DND-41 (cell line): ENCODE data around the gene ISG20.

ENCODE experiments used
- ATAC-seq: fragments of 200-7000 bp; cut with Tn5 transposase; 3 replicates; pipeline ENCODE4 v1.9.1; 2021; ENCODE audit warnings: low read depth; ENCODE audit not compliant: insufficient read depth
- DNase-seq: peaks from one replicate; pipeline ENCODE4 v3.0.0-alpha.2; 2020
- H2AFZ ChIP-seq: 2 replicates; pipeline ENCODE4 v1.6.0; 2012; ENCODE audit warnings: low read depth, low read length
- H3K27ac ChIP-seq: 2 replicates; pipeline ENCODE4 v1.5.1; 2012; ENCODE audit warnings: low read length, inconsistent platforms
- H3K27me3 ChIP-seq: fragments of 200-600 bp; sonication (generic); 2 replicates; pipeline ENCODE4 v1.6.0; 2012; ENCODE audit warnings: low read length, mild to moderate bottlenecking, inconsistent platforms; ENCODE audit not compliant: insufficient read depth, poor library complexity
- H3K36me3 ChIP-seq: 2 replicates; pipeline ENCODE4 v1.5.1; 2012; ENCODE audit warnings: low read length, inconsistent platforms; ENCODE audit not compliant: insufficient read depth
- H3K4me1 ChIP-seq: 2 replicates; pipeline ENCODE4 v1.5.1; 2012; ENCODE audit warnings: mild to moderate bottlenecking, low read length; ENCODE audit not compliant: insufficient read depth
- H3K4me2 ChIP-seq: 2 replicates; pipeline ENCODE4 v1.6.0; 2012; ENCODE audit warnings: mild to moderate bottlenecking, moderate library complexity, low read length, inconsistent platforms; ENCODE audit not compliant: insufficient read depth
- H3K4me3 ChIP-seq, 2 experiments: fragments of 200-600 bp in 1 of 2; shearing (Covaris generic) in 1 of 2; 2 replicates each; pipeline ENCODE4 v1.5.1; 2012 to 2016; ENCODE audit warnings: inconsistent platforms in 2 of 2, low read length in 2 of 2, mild to moderate bottlenecking in 2 of 2, low read depth in 1 of 2, moderate library complexity in 1 of 2
- H3K79me2 ChIP-seq: 2 replicates; pipeline ENCODE4 v1.6.0; 2012; ENCODE audit warnings: low read length, inconsistent platforms; ENCODE audit not compliant: insufficient read depth
- H3K9ac ChIP-seq: 2 replicates; pipeline ENCODE4 v1.6.0; 2012; ENCODE audit warnings: low read depth, mild to moderate bottlenecking, inconsistent platforms, low read length, moderate library complexity
- H3K9me3 ChIP-seq: 2 replicates; pipeline ENCODE4 v1.5.1; 2012; ENCODE audit warnings: low read length, moderate library complexity, mild to moderate bottlenecking, inconsistent platforms; ENCODE audit not compliant: insufficient read depth, severe bottlenecking
- H4K20me1 ChIP-seq: 2 replicates; pipeline ENCODE4 v1.6.0; 2012; ENCODE audit warnings: low read length; ENCODE audit not compliant: insufficient read depth
- CTCF ChIP-seq: IDR thresholded peaks from 2 replicates; pipeline ENCODE4 v1.5.1; 2012; ENCODE audit warnings: borderline replicate concordance, low read length, moderate library complexity, mild to moderate bottlenecking; ENCODE audit not compliant: poor library complexity, severe bottlenecking; ENCODE audit errors: extremely low read depth
- EZH2 ChIP-seq: IDR thresholded peaks from 3 replicates; pipeline ENCODE4 v1.6.1; 2012; ENCODE audit warnings: borderline replicate concordance, low read depth, mild to moderate bottlenecking, moderate library complexity, low read length, inconsistent platforms; ENCODE audit not compliant: severe bottlenecking

The ISG20 gene

DNA sequence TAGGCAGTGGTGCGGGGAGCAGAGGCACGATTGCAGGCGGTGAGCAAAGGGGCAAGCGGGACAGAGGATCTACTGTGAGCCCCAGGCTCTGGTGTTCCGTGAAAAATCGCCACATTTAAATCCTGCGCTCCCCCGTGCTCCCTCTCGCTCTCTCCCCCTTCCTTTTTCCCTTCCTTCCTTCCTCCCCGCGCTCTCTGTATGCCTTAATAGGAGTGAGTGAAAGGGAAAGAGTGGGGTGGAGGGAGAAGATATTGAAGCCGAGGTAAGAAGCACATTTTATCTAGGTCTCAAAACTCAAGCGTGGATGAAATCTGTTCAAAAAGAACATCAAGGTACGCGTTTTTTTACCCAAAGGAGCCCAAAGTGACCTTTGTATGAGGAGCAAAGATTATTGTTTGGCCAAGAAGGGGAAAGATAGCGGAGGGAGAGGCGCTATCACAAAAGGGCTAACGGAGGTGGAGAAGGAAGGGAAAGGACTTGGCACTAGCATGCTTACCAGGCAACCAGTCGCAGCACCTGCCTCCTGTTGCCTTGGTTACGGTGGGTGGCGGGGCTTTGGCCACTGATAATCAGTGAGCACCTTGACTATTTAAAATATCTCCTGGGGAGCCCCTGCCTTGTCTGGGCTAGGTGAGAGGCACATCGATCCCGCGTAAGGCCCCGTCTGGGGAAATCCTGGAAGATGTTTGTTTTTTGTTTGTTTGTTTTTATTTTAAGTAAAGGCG, 32.6 kb upstream of the ISG20 start:
- no peak for TF ChIP-seq EZH2
- TF ChIP-seq CTCF: no peak

DNA sequence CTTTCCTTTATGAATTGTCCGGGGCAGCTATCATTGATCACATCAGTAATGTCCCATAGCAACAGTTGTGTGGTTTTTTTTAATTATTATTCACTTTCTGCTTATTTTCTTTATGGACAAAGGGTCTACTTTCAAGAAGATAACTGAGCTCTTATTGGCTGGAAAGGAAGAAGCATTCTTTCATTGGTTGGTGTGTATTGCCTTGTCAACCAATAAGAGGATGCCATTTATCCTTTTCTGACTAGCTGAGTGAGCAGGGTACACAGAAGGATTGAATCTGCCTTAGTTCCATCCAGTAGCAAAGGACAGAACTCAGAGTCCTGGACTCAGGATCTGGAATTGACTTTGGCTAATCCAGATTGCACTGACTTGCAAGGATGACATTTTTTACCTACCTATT, 30.9 kb upstream of the ISG20 start:
- H3K36me3 ChIP-seq: no peaks in the 10 kb centered on the region
- no peak overlapping the region for H2AFZ ChIP-seq
- H3K27me3 ChIP-seq: peaks cover 6% of the 10 kb centered on the region
- no peak overlapping the region for H3K4me3 ChIP-seq
- no peak overlapping the region for H3K9ac ChIP-seq
- ATAC-seq (no peak), DNase-seq (no peak)
- TF ChIP-seq CTCF (no peak), EZH2 (no peak)
- H3K9me3 ChIP-seq: no peaks in the 10 kb centered on the region
- H3K4me2 ChIP-seq: no peak overlapping the region
- no peak overlapping the region for H3K27ac ChIP-seq
- no peaks in the 10 kb centered on the region for H3K79me2 ChIP-seq
- no peaks in the 10 kb centered on the region for H3K4me1 ChIP-seq
- no peaks in the 10 kb centered on the region for H4K20me1 ChIP-seq

More for the DNA sequence above, 32.6 kb upstream of the ISG20 start:
- H3K4me3 ChIP-seq: no peak overlapping the region
- DNase-seq: no peak
- ATAC-seq: no peak
- no peaks in the 10 kb centered on the region for H3K4me1 ChIP-seq
- no peak overlapping the region for H3K9ac ChIP-seq
- H3K9me3 ChIP-seq: no peaks in the 10 kb centered on the region
- no peak overlapping the region for H3K4me2 ChIP-seq
- H3K79me2 ChIP-seq: no peaks in the 10 kb centered on the region
- no peak overlapping the region for H3K27ac ChIP-seq
- H3K36me3 ChIP-seq: no peaks in the 10 kb centered on the region
- peaks cover 6% of the 10 kb centered on the region for H3K27me3 ChIP-seq
- H4K20me1 ChIP-seq: no peaks in the 10 kb centered on the region
- H2AFZ ChIP-seq: no peak overlapping the region

GRCh38 chr15:88608607-88609181, 30.1 kb upstream of the ISG20 start:
- H3K27ac ChIP-seq: no peak overlapping the region
- no peaks in the 10 kb centered on the region for H3K9me3 ChIP-seq
- TF ChIP-seq EZH2 (no peak), CTCF (no peak)
- no peak overlapping the region for H3K4me2 ChIP-seq
- no peaks in the 10 kb centered on the region for H3K36me3 ChIP-seq
- ATAC-seq: no peak
- H4K20me1 ChIP-seq: no peaks in the 10 kb centered on the region
- H3K4me3 ChIP-seq: no peak overlapping the region
- no peak overlapping the region for H2AFZ ChIP-seq
- peaks cover 6% of the 10 kb centered on the region for H3K27me3 ChIP-seq
- no peak for DNase-seq
- H3K9ac ChIP-seq: no peak overlapping the region
- no peaks in the 10 kb centered on the region for H3K4me1 ChIP-seq
- no peaks in the 10 kb centered on the region for H3K79me2 ChIP-seq
